Activated T-helper 17 cell treated with anti-CD3 and anti-CD28 coated beads, Interleukin-2, amount 50 U/mL, for 72 hours (primary cell): ENCODE data around the gene EGLN3. TPM values are rescaled to one million over a fixed set of nuclear protein-coding genes. Genes with fewer than 3 reads are reported as not detected.

Source experiments
- ATAC-seq: fragments of 150-1000 bp; cut with Tn5 transposase; replicated peaks from 2 replicates; pipeline ENCODE4 v1.10.0; 2021; ENCODE audit warnings: mild to moderate bottlenecking, moderate library complexity
- H3K27ac Mint-ChIP-seq: one replicate; pipeline ENCODE4 v1.8.0; 2022; ENCODE audit warnings: mixed read lengths
- H3K27me3 Mint-ChIP-seq: one replicate; pipeline ENCODE4 v1.8.0; 2022; ENCODE audit warnings: mixed read lengths
- H3K36me3 Mint-ChIP-seq: one replicate; pipeline ENCODE4 v1.8.0; 2022; ENCODE audit warnings: low read depth, mild to moderate bottlenecking, mixed read lengths
- H3K4me1 Mint-ChIP-seq: one replicate; pipeline ENCODE4 v1.8.0; 2022; ENCODE audit warnings: mixed read lengths
- H3K4me3 Mint-ChIP-seq: one replicate; pipeline ENCODE4 v1.8.0; 2022; ENCODE audit warnings: mild to moderate bottlenecking, mixed read lengths
- H3K9me3 Mint-ChIP-seq: one replicate; pipeline ENCODE4 v1.8.0; 2022; ENCODE audit warnings: mixed read lengths
- total RNA-seq, 2 donors: library from RNA; stranded (reverse); gene quantifications; one replicate each; pipeline ENCODE4 v1.2.3, GENCODE V29; 2022

Gene EGLN3
- total RNA-seq: 10 to 100 TPM; 22.7 to 61.4 TPM

- ATAC-seq: peak; percentile 95
- Mint-ChIP-seq H3K27ac (peak within 1 kb of the TSS; percentile 41), H3K4me1 (peaks cover 8% of the 10 kb centered on the region), H3K27me3 (no peaks in the 10 kb centered on the region), H3K36me3 (peaks cover 34% of the 10 kb centered on the region), H3K9me3 (no peaks in the 10 kb centered on the region), H3K4me3 (peak within 1 kb of the TSS; percentile 68)
Observed at GRCh38 chr14:33950320-33951182, at the start of gene EGLN3. Gene EGLN3, minus strand, starts transcription at chr14:33951074. Its CDS starts 322 bp downstream, at chr14:33950752.

- H3K36me3 Mint-ChIP-seq: no peaks in the 10 kb centered on the region
- no peak overlapping the region for H3K4me3 Mint-ChIP-seq
- H3K4me1 Mint-ChIP-seq: peaks cover 22% of the 10 kb centered on the region
- no peaks in the 10 kb centered on the region for H3K27me3 Mint-ChIP-seq
- peak overlapping the region; percentile 2 for H3K27ac Mint-ChIP-seq
- ATAC-seq: no peak
- no peaks in the 10 kb centered on the region for H3K9me3 Mint-ChIP-seq
Observed at GRCh38 chr14:34000396-34000795, 49.5 kb upstream of the EGLN3 start.

- ATAC-seq: no peak
- Mint-ChIP-seq H3K9me3 (no peaks in the 10 kb centered on the region), H3K36me3 (no peaks in the 10 kb centered on the region), H3K4me1 (peaks cover 22% of the 10 kb centered on the region), H3K27ac (no peak overlapping the region), H3K27me3 (no peaks in the 10 kb centered on the region), H3K4me3 (no peak overlapping the region)
Observed at GRCh38 chr14:33999771-34000291, 49.0 kb upstream of the EGLN3 start.

GRCh38 chr14:33997611-33998010 lies 46.7 kb upstream of the EGLN3 start:
- Mint-ChIP-seq H3K4me3 (no peak overlapping the region), H3K4me1 (peaks cover 16% of the 10 kb centered on the region), H3K36me3 (no peaks in the 10 kb centered on the region), H3K27me3 (no peaks in the 10 kb centered on the region), H3K9me3 (no peaks in the 10 kb centered on the region), H3K27ac (peak overlapping the region; percentile 9)
- ATAC-seq: no peak

- Mint-ChIP-seq H3K36me3 (no peaks in the 10 kb centered on the region), H3K27me3 (no peaks in the 10 kb centered on the region), H3K9me3 (no peaks in the 10 kb centered on the region), H3K27ac (no peak overlapping the region), H3K4me3 (no peak overlapping the region), H3K4me1 (peaks cover 16% of the 10 kb centered on the region)
- no peak for ATAC-seq
Observed at GRCh38 chr14:33996462-33996861, 45.6 kb upstream of the EGLN3 start.

GRCh38 chr14:33993246-33993645 lies 42.4 kb upstream of the EGLN3 start:
- no peaks in the 10 kb centered on the region for H3K27me3 Mint-ChIP-seq
- no peaks in the 10 kb centered on the region for H3K36me3 Mint-ChIP-seq
- ATAC-seq: no peak
- peaks cover 28% of the 10 kb centered on the region for H3K4me1 Mint-ChIP-seq
- H3K27ac Mint-ChIP-seq: no peak overlapping the region
- no peak overlapping the region for H3K4me3 Mint-ChIP-seq
- H3K9me3 Mint-ChIP-seq: no peaks in the 10 kb centered on the region

- ATAC-seq: no peak
- no peaks in the 10 kb centered on the region for H3K36me3 Mint-ChIP-seq
Observed at GRCh38 chr14:33992274-33993007, 41.6 kb upstream of the EGLN3 start.

GRCh38 chr14:33990790-33991189 lies 39.9 kb upstream of the EGLN3 start:
- H3K27ac Mint-ChIP-seq: peak overlapping the region; percentile 74
- H3K36me3 Mint-ChIP-seq: no peaks in the 10 kb centered on the region
- ATAC-seq: no peak
- H3K4me1 Mint-ChIP-seq: peaks cover 26% of the 10 kb centered on the region
- peak overlapping the region; percentile 59 for H3K4me3 Mint-ChIP-seq
- no peaks in the 10 kb centered on the region for H3K27me3 Mint-ChIP-seq
- no peaks in the 10 kb centered on the region for H3K9me3 Mint-ChIP-seq

More at GRCh38 chr14:33992274-33993007, 41.6 kb upstream of the EGLN3 start:
- peaks cover 28% of the 10 kb centered on the region for H3K4me1 Mint-ChIP-seq
- no peaks in the 10 kb centered on the region for H3K27me3 Mint-ChIP-seq
- H3K27ac Mint-ChIP-seq: no peak overlapping the region
- H3K4me3 Mint-ChIP-seq: no peak overlapping the region
- H3K9me3 Mint-ChIP-seq: no peaks in the 10 kb centered on the region

- H3K27ac Mint-ChIP-seq: no peak overlapping the region
- H3K36me3 Mint-ChIP-seq: no peaks in the 10 kb centered on the region
- H3K4me3 Mint-ChIP-seq: no peak overlapping the region
- no peaks in the 10 kb centered on the region for H3K27me3 Mint-ChIP-seq
- H3K9me3 Mint-ChIP-seq: no peaks in the 10 kb centered on the region
- no peak for ATAC-seq
- H3K4me1 Mint-ChIP-seq: peaks cover 24% of the 10 kb centered on the region
Observed at GRCh38 chr14:33987565-33988080, 36.7 kb upstream of the EGLN3 start.

- Mint-ChIP-seq H3K27ac (no peak overlapping the region), H3K4me1 (peaks cover 21% of the 10 kb centered on the region), H3K36me3 (no peaks in the 10 kb centered on the region), H3K27me3 (no peaks in the 10 kb centered on the region), H3K9me3 (no peaks in the 10 kb centered on the region), H3K4me3 (no peak overlapping the region)
- ATAC-seq: peak; percentile 55
Observed at GRCh38 chr14:33986804-33987203, 35.9 kb upstream of the EGLN3 start.

- ATAC-seq: no peak
- Mint-ChIP-seq H3K27me3 (no peaks in the 10 kb centered on the region), H3K9me3 (no peaks in the 10 kb centered on the region), H3K4me1 (peaks cover 14% of the 10 kb centered on the region), H3K27ac (no peak overlapping the region), H3K36me3 (no peaks in the 10 kb centered on the region), H3K4me3 (no peak overlapping the region)
Observed at GRCh38 chr14:33985242-33985641, 34.4 kb upstream of the EGLN3 start.

- Mint-ChIP-seq H3K36me3 (no peaks in the 10 kb centered on the region), H3K4me3 (no peak overlapping the region), H3K27me3 (no peaks in the 10 kb centered on the region), H3K4me1 (no peaks in the 10 kb centered on the region), H3K9me3 (no peaks in the 10 kb centered on the region), H3K27ac (no peak overlapping the region)
- ATAC-seq: no peak
Observed at GRCh38 chr14:33979613-33980276, 28.9 kb upstream of the EGLN3 start.

GRCh38 chr14:33978892-33979612 lies 28.2 kb upstream of the EGLN3 start:
- no peak overlapping the region for H3K4me3 Mint-ChIP-seq
- no peaks in the 10 kb centered on the region for H3K36me3 Mint-ChIP-seq
- no peak for ATAC-seq
- H3K4me1 Mint-ChIP-seq: no peaks in the 10 kb centered on the region
- no peaks in the 10 kb centered on the region for H3K27me3 Mint-ChIP-seq
- H3K27ac Mint-ChIP-seq: no peak overlapping the region
- no peaks in the 10 kb centered on the region for H3K9me3 Mint-ChIP-seq
